Activated CD4-positive, alpha-beta memory T cell treated with anti-CD3 and anti-CD28 coated beads for 36 hours (primary cell): Measurements from ENCODE around the gene SPATS2L. TPM values are rescaled to one million over a fixed set of nuclear protein-coding genes. Genes with fewer than 3 reads are reported as not detected.

ENCODE experiments used
- CTCF ChIA-PET: fragments of 350-600 bp; sonication (Branson Sonifier 250); formaldehyde crosslinking; loops from one replicate; lab custom pipeline; 2021; ENCODE audit warnings: antibody characterized with exemption, inconsistent platforms; lab: Charles Lee
- POLR2A ChIA-PET: fragments of 350-600 bp; sonication (Branson Sonifier 250); formaldehyde crosslinking; loops from one replicate; lab custom pipeline; 2021; ENCODE audit warnings: antibody characterized with exemption; lab: Charles Lee
- DNase-seq: peaks from one replicate; pipeline ENCODE4 v3.0.0-alpha.2; 2020
- H3K27ac Mint-ChIP-seq: one replicate; pipeline ENCODE4 v1.8.0; 2021; ENCODE audit warnings: mixed read lengths
- H3K27me3 Mint-ChIP-seq: one replicate; pipeline ENCODE4 v1.8.0; 2021; ENCODE audit warnings: mixed read lengths
- H3K36me3 Mint-ChIP-seq: one replicate; pipeline ENCODE4 v1.8.0; 2021; ENCODE audit warnings: mixed read lengths
- H3K4me1 Mint-ChIP-seq: one replicate; pipeline ENCODE4 v1.8.0; 2021; ENCODE audit warnings: low read depth, mixed read lengths
- H3K4me3 Mint-ChIP-seq: one replicate; pipeline ENCODE4 v1.8.0; 2021; ENCODE audit warnings: mild to moderate bottlenecking, mixed read lengths
- H3K9me3 Mint-ChIP-seq: one replicate; pipeline ENCODE4 v1.8.0; 2021; ENCODE audit warnings: mixed read lengths
- intact Hi-C: fragments of 100-400 bp; cut with micrococcal nuclease; formaldehyde crosslinking; loops from one replicate; pipeline ENCODE4 v1.15.1; 2023
- total RNA-seq, 2 experiments: library from RNA; stranded (reverse); gene quantifications; one replicate each; pipeline ENCODE4 v1.2.3, GENCODE V29; 2021

Gene SPATS2L
- total RNA-seq, 2 experiments from 2014 or later = 25.4 to 28.8 TPM

GRCh38 chr2:200471928-200472645 is 165.6 kb downstream of the SPATS2L start:
- no peak for DNase-seq
- intact Hi-C loops = loop anchor here (1.0 kb wide), 1 partner anchor 492 kb away; no protein-coding TSS in a partner anchor
- Mint-ChIP-seq H3K4me1 (peaks cover 29% of the 10 kb centered on the region), H3K4me3 (no peak overlapping the region), H3K27me3 (no peaks in the 10 kb centered on the region), H3K27ac (no peak overlapping the region), H3K9me3 (no peaks in the 10 kb centered on the region), H3K36me3 (peaks cover 3% of the 10 kb centered on the region)
- CTCF ChIA-PET = interaction anchor here (0.6 to 6.1 kb wide), 15 partner anchors 9 to 493 kb away, joined by 3 to 37 read pairs (median 4); partner anchors contain the start of gene SPATS2L
- POLR2A ChIA-PET = interaction anchor here (0.6 to 1.4 kb wide), 2 partner anchors 17 to 789 kb away, joined by 3 to 5 read pairs; no protein-coding TSS in a partner anchor

- intact Hi-C loops = no loop called here
- CTCF ChIA-PET = interaction anchor here (0.9 to 6.1 kb wide), 7 partner anchors 8 to 494 kb away, joined by 3 to 37 read pairs (median 4); no protein-coding TSS in a partner anchor
- Mint-ChIP-seq H3K27ac (no peak overlapping the region), H3K4me3 (no peak overlapping the region), H3K27me3 (no peaks in the 10 kb centered on the region), H3K4me1 (peaks cover 20% of the 10 kb centered on the region), H3K9me3 (no peaks in the 10 kb centered on the region), H3K36me3 (peaks cover 3% of the 10 kb centered on the region)
- no peak for DNase-seq
- POLR2A ChIA-PET = no interaction called here
Measured at GRCh38 chr2:200472853-200473464, 166.5 kb downstream of the SPATS2L start.

- peaks cover 3% of the 10 kb centered on the region for H3K36me3 Mint-ChIP-seq
- no peak overlapping the region for H3K4me3 Mint-ChIP-seq
- H3K4me1 Mint-ChIP-seq = peaks cover 19% of the 10 kb centered on the region
- H3K27me3 Mint-ChIP-seq = no peaks in the 10 kb centered on the region
- CTCF ChIA-PET = interaction anchor here (1.1 to 1.5 kb wide), 3 partner anchors 491 to 502 kb away, joined by 3 to 6 read pairs (median 5); no protein-coding TSS in a partner anchor
- POLR2A ChIA-PET = no interaction called here
- no peak for DNase-seq
- intact Hi-C loops = no loop called here
- no peaks in the 10 kb centered on the region for H3K9me3 Mint-ChIP-seq
- H3K27ac Mint-ChIP-seq = no peak overlapping the region
Measured at GRCh38 chr2:200475795-200476194, 169.3 kb downstream of the SPATS2L start.

- no peak overlapping the region for H3K27ac Mint-ChIP-seq
- no peak overlapping the region for H3K4me3 Mint-ChIP-seq
- intact Hi-C loops = no loop called here
- H3K36me3 Mint-ChIP-seq = no peaks in the 10 kb centered on the region
- no peaks in the 10 kb centered on the region for H3K9me3 Mint-ChIP-seq
- POLR2A ChIA-PET = no interaction called here
- CTCF ChIA-PET = interaction anchor here (0.7 to 1.2 kb wide), 2 partner anchors 497 to 498 kb away, joined by 3 to 5 read pairs; no protein-coding TSS in a partner anchor
- no peaks in the 10 kb centered on the region for H3K27me3 Mint-ChIP-seq
- no peak for DNase-seq
- peaks cover 18% of the 10 kb centered on the region for H3K4me1 Mint-ChIP-seq
Measured at GRCh38 chr2:200476836-200477235, 170.3 kb downstream of the SPATS2L start.

- no peaks in the 10 kb centered on the region for H3K9me3 Mint-ChIP-seq
- intact Hi-C loops = no loop called here
- no peaks in the 10 kb centered on the region for H3K36me3 Mint-ChIP-seq
- peaks cover 18% of the 10 kb centered on the region for H3K4me1 Mint-ChIP-seq
- H3K4me3 Mint-ChIP-seq = no peak overlapping the region
- ChIA-PET POLR2A (no interaction called here), CTCF (no interaction called here)
- no peak for DNase-seq
- H3K27me3 Mint-ChIP-seq = no peaks in the 10 kb centered on the region
- H3K27ac Mint-ChIP-seq = no peak overlapping the region
Measured at GRCh38 chr2:200477667-200478131, 171.2 kb downstream of the SPATS2L start.

DNA sequence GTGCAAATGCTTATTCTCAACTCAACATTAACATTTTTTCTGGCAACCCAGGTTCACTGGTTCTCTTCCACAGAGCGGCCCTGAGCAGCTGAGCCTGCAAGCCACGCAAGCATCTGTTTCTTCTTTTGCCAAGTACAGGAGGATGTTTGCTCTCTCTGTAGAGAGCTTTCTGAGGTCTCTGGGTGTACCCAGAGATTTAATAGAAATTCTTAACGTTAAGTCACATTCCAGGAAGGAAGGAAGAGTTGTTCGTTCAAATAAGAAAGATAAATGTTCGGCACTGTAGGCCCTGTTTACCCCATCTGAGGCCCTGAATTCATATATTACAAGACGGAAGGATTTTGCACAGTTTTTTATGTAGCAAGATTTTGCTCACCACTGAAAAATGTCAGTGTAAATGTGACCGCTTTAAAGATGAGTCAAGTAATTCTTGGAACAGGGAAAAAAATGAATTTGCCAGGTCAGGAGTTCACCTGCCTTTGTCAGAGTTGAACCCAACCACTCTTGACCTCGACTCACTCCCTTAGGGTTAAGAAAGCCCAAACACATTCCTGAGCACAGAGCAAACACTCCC is 173.3 kb downstream of the SPATS2L start:
- no peak for DNase-seq
- CTCF ChIA-PET = interaction anchor here (0.8 to 7.9 kb wide), 8 partner anchors 9 to 506 kb away, joined by 3 to 49 read pairs (median 10); partner anchors contain the start of gene SGO2
- intact Hi-C loops = loop anchor here (2.0 to 10.0 kb wide), 2 partner anchors 223 to 285 kb away; no protein-coding TSS in a partner anchor
- Mint-ChIP-seq H3K27ac (peak overlapping the region; percentile 31), H3K4me3 (no peak overlapping the region), H3K27me3 (no peaks in the 10 kb centered on the region), H3K9me3 (no peaks in the 10 kb centered on the region), H3K4me1 (peaks cover 18% of the 10 kb centered on the region), H3K36me3 (no peaks in the 10 kb centered on the region)
- POLR2A ChIA-PET = interaction anchor here (1.5 kb wide), 1 partner anchor 25 kb away, joined by 3 read pairs; no protein-coding TSS in a partner anchor

- Mint-ChIP-seq H3K4me3 (no peak overlapping the region), H3K4me1 (peaks cover 18% of the 10 kb centered on the region), H3K27me3 (no peaks in the 10 kb centered on the region), H3K9me3 (no peaks in the 10 kb centered on the region), H3K27ac (no peak overlapping the region), H3K36me3 (no peaks in the 10 kb centered on the region)
- ChIA-PET POLR2A (interaction anchor here (1.3 kb wide), 1 partner anchor 16 kb away, joined by 3 read pairs; no protein-coding TSS in a partner anchor), CTCF (interaction anchor here (0.8 to 7.9 kb wide), 17 partner anchors 12 to 511 kb away, joined by 3 to 49 read pairs (median 7); partner anchors contain the start of genes KCTD18 and SGO2)
- DNase-seq = no peak
- intact Hi-C loops = loop anchor here (10.0 kb wide), 1 partner anchor 287 kb away; no protein-coding TSS in a partner anchor
Measured at GRCh38 chr2:200482194-200482593, 175.7 kb downstream of the SPATS2L start.

GRCh38 chr2:200483729-200484198 is 177.3 kb downstream of the SPATS2L start:
- Mint-ChIP-seq H3K4me3 (no peak overlapping the region), H3K4me1 (peaks cover 18% of the 10 kb centered on the region), H3K36me3 (no peaks in the 10 kb centered on the region), H3K27me3 (no peaks in the 10 kb centered on the region), H3K9me3 (no peaks in the 10 kb centered on the region), H3K27ac (no peak overlapping the region)
- DNase-seq = peak; percentile 66
- ChIA-PET CTCF (interaction anchor here (0.6 to 7.9 kb wide), 21 partner anchors 9 to 694 kb away, joined by 3 to 49 read pairs (median 4); partner anchors contain the start of genes KCTD18, SGO2 and SPATS2L), POLR2A (interaction anchor here (0.6 to 1.2 kb wide), 2 partner anchors 38 to 494 kb away, joined by 3 read pairs; no protein-coding TSS in a partner anchor)
- intact Hi-C loops = loop anchor here (10.0 kb wide), 1 partner anchor 289 kb away; no protein-coding TSS in a partner anchor

DNA sequence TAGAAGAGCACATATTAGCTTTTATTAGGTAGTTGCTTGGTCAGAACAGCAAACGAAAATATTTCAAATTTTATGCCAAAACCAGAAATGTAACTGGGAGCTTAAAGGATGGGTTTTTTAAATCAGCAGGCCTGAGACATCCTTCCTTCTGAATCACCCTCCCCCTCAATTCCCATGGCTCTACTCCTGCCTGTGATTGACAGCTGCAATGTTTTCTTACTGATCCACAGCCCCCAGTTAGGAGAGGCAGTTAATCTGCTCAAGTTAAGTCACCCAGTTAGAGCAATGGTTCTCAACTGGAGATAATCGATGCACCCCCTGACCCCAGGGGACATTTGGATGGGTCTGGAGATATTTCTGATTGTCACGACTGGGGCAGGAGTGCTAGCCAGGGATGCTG is 178.4 kb downstream of the SPATS2L start:
- intact Hi-C loops = loop anchor here (10.0 kb wide), 1 partner anchor 290 kb away; no protein-coding TSS in a partner anchor

DNA sequence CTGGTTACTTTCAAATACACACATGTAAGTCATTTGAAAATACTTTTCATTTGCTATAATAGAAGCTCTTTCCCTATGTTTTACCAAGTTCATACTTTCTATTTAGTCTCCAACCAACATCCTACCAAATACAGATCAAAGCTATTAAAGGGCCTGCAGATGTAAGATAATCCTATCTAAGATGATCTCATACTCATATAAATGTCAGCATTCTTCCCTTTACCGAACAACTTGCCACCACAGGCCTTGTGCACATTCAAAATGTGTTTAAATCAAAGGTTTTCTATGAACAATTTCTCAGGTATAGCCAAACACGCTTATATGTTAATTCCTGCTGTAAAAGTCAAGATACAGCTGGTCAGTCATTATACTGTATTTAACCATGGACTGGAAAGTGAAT is 180.0 kb downstream of the SPATS2L start:
- no peak overlapping the region for H3K27ac Mint-ChIP-seq
- peaks cover 16% of the 10 kb centered on the region for H3K36me3 Mint-ChIP-seq
- H3K4me3 Mint-ChIP-seq = no peak overlapping the region
- intact Hi-C loops = loop anchor here (10.0 kb wide), 1 partner anchor 292 kb away; no protein-coding TSS in a partner anchor
- no peaks in the 10 kb centered on the region for H3K27me3 Mint-ChIP-seq
- POLR2A ChIA-PET = no interaction called here
- CTCF ChIA-PET = interaction anchor here (1.9 to 7.9 kb wide), 2 partner anchors 501 to 506 kb away, joined by 6 to 49 read pairs; no protein-coding TSS in a partner anchor
- no peaks in the 10 kb centered on the region for H3K4me1 Mint-ChIP-seq
- DNase-seq = no peak
- H3K9me3 Mint-ChIP-seq = peaks cover under 1% of the 10 kb centered on the region

More for the DNA sequence above, 178.4 kb downstream of the SPATS2L start:
- Mint-ChIP-seq H3K36me3 (peaks cover 6% of the 10 kb centered on the region), H3K9me3 (no peaks in the 10 kb centered on the region), H3K4me3 (no peak overlapping the region), H3K4me1 (peaks cover 10% of the 10 kb centered on the region), H3K27ac (no peak overlapping the region), H3K27me3 (no peaks in the 10 kb centered on the region)
- CTCF ChIA-PET = interaction anchor here (0.6 to 7.9 kb wide), 12 partner anchors 8 to 693 kb away, joined by 3 to 49 read pairs (median 4); partner anchors contain the start of gene SGO2
- DNase-seq = no peak
- POLR2A ChIA-PET = interaction anchor here (1.2 kb wide), 1 partner anchor 37 kb away, joined by 3 read pairs; no protein-coding TSS in a partner anchor

GRCh38 chr2:200488169-200488568 is 181.7 kb downstream of the SPATS2L start:
- Mint-ChIP-seq H3K4me1 (no peaks in the 10 kb centered on the region), H3K9me3 (peaks cover 2% of the 10 kb centered on the region), H3K4me3 (no peak overlapping the region), H3K27me3 (no peaks in the 10 kb centered on the region), H3K27ac (no peak overlapping the region), H3K36me3 (peaks cover 26% of the 10 kb centered on the region)
- no peak for DNase-seq
- ChIA-PET CTCF (no interaction called here), POLR2A (no interaction called here)
- intact Hi-C loops = loop anchor here (10.0 kb wide), 1 partner anchor 293 kb away; no protein-coding TSS in a partner anchor
